Heart left ventricle (tissue), 16 donors: ENCODE measurements around the gene FAM43B. TPM values are rescaled to one million over a fixed set of nuclear protein-coding genes. Genes with fewer than 3 reads are reported as not detected.

Experiments used
- ATAC-seq, 4 donors: fragments of 200-7000 bp; cut with Tn5 transposase; one replicate each; pipeline ENCODE4 v1.9.1; 2020 to 2022; ENCODE audit warnings: moderate library complexity in 4 of 4, mild to moderate bottlenecking in 3 of 4, moderate number of reproducible peaks in 1 of 4
- DNase-seq, 5 donors: peaks; one replicate each; pipeline ENCODE4 v3.0.0-alpha.2; 2020
- H3K27ac ChIP-seq, 12 donors: fragments of 200-600 bp; sonication (generic) in 4 of 12; one replicate each; pipeline versions ENCODE4 v1.5.0 to v1.8.0; 2016 to 2022; ENCODE audit warnings: mild to moderate bottlenecking in 2 of 12
- H3K27me3 ChIP-seq, 9 donors: fragments of 200-600 bp; sonication (generic) in 2 of 9; one replicate each; pipeline versions ENCODE4 v1.5.1 to v1.8.0; 2016 to 2022; ENCODE audit warnings: mild to moderate bottlenecking in 3 of 9
- H3K36me3 ChIP-seq, 9 donors: fragments of 200-600 bp; sonication (generic) in 2 of 9; one replicate each; pipeline versions ENCODE4 v1.5.0 to v1.8.0; 2018 to 2022; ENCODE audit warnings: mild to moderate bottlenecking in 2 of 9
- H3K4me1 ChIP-seq, 12 donors: fragments of 200-600 bp; sonication (generic) in 4 of 12; one replicate each; pipeline versions ENCODE4 v1.5.0 to v1.8.0; 2016 to 2022; ENCODE audit warnings: mild to moderate bottlenecking in 3 of 12
- H3K4me3 ChIP-seq, 12 donors: fragments of 200-600 bp; sonication (generic) in 4 of 12; one replicate each; pipeline versions ENCODE4 v1.5.0 to v1.8.0; 2017 to 2022; ENCODE audit warnings: mild to moderate bottlenecking in 9 of 12, moderate library complexity in 4 of 12
- H3K9me3 ChIP-seq, 12 donors: fragments of 200-600 bp; sonication (generic) in 4 of 12; one replicate each; pipeline versions ENCODE4 v1.5.0 to v1.8.0; 2016 to 2022; ENCODE audit warnings: mild to moderate bottlenecking in 1 of 12
- POLR2A ChIP-seq, 2 donors: fragments of 450-650 bp; IDR thresholded peaks; one replicate each; pipeline ENCODE4 v1.6.1; 2017; ENCODE audit warnings: antibody characterized with exemption in 2 of 2, mild to moderate bottlenecking in 2 of 2, moderate library complexity in 2 of 2
- WGBS, 4 donors: extraction: QIAGEN DNeasy Blood & Tissue Kit in 2 of 4; methylation state at CpG; one replicate each; pipeline versions ENCODE4 v1.1.5 to v1.1.7; 2013 to 2018; 5-methylcytosine and 5-hydroxymethylcytosine counted together
- intact Hi-C, 10 donors: fragments of 100-400 bp; cut with DNase I; formaldehyde crosslinking; loops; one replicate each; pipeline versions ENCODE4 v1.11.1 to v1.14.2; 2022
- polyA plus RNA-seq, 2 donors: library from polyadenylated mRNA; stranded (reverse); fragments of 200-250 nt; gene quantifications; one replicate each; pipeline ENCODE4 v1.2.3, GENCODE V29; 2013
- total RNA-seq, 9 donors: library from RNA; depleted of rRNA in 2 of 9; stranded (reverse); fragments of >200 nt in 2 of 9; fragmentation: NEBNext Ultra II Directional in 3 of 9; extraction: Animal tissue kit (Norgen Biotek cat#: 25700) in 3 of 9; gene quantifications; one replicate each; pipeline versions ENCODE4 v1.1.0 to v1.2.4, GENCODE V29; 2016 to 2023
- TF ChIP-seq, protein P1 (sequence below), 12 donors: fragments of 200-600 bp; sonication (generic) in 4 of 12; IDR thresholded peaks; one replicate each; pipeline versions ENCODE4 v1.5.0 to v1.8.0; 2018 to 2022; ENCODE audit warnings: antibody characterized with exemption in 12 of 12, mild to moderate bottlenecking in 5 of 12
- donor health status: ischemic (EF 13 %, LVEDD 7.1; RV severe dilation, severe dysfunction).
- donor health status: healthy with polysubstance abuse.
- donor health status: DM: no; HTN: yes; CAD: no.
- donor health status: DM: no; HTN: no; CAD: no.
- donor health status: ischemic (EF 25% LVEDD 6.9; RV normal size, moderate dysfunction).
- donor health status: ischemic (EF 25% LVEDD 5.7; RV mildly dilated, moderate dysfunction).
- donor health status: healthy.
- donor health status: DM: yes; HTN: yes; CAD: no.
- donor health status: ischemic (EF 35%, LVEDD 5.7; RV mildly dilated, moderate dysfunction).
- donor health status: nonischemic (EF 11% LVEDD 7.7; RV severe dilation, severe dysfunction).
- donor health status: DM: yes; HTN: yes; CAD: no.
- donor health status: PGD.
- donor health status: ischemic (EF 29% LVEDD 5.4; RV normal size, mild dysfunction).
- donor health status: nonischemic (EF 23%, LVEDD 6.1; RV moderate dilation, normal function).

The FAM43B gene
- total and polyA plus RNA-seq, 11 donors = 1.2 to 5.2 (median 2.2) TPM

DNA sequence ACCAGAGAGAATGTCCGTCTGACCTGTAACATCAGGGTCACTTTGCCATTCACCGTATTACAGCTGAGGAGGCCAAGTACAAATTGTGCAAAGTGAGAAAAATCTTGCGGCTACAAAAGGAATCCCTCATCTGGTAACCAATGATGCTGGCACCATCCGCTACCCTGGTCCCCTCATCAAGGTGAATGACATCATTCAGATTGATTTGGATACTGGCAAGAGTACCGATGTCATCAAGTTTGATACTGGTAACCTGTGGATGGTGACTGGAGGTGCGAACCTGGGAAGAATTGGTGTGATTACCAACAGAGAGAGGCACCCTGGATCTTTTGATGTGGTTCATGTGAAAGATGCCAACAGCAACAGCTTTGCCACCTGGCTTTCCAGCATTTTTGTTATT is 26.1 kb upstream of the FAM43B start:
- TF ChIP-seq, protein P1, sequence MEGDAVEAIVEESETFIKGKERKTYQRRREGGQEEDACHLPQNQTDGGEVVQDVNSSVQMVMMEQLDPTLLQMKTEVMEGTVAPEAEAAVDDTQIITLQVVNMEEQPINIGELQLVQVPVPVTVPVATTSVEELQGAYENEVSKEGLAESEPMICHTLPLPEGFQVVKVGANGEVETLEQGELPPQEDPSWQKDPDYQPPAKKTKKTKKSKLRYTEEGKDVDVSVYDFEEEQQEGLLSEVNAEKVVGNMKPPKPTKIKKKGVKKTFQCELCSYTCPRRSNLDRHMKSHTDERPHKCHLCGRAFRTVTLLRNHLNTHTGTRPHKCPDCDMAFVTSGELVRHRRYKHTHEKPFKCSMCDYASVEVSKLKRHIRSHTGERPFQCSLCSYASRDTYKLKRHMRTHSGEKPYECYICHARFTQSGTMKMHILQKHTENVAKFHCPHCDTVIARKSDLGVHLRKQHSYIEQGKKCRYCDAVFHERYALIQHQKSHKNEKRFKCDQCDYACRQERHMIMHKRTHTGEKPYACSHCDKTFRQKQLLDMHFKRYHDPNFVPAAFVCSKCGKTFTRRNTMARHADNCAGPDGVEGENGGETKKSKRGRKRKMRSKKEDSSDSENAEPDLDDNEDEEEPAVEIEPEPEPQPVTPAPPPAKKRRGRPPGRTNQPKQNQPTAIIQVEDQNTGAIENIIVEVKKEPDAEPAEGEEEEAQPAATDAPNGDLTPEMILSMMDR (IDR thresholded peaks at IDR 0.05) = no peak
- TF ChIP-seq POLR2A (IDR thresholded peaks at IDR 0.05) = no peak
- intact Hi-C loops = loop anchor here in 3 of 10 donors (10.0 kb wide), 2 partner anchors 49 to 209 kb away; partner anchors contain the start of gene SH2D5 (in 3 of the 3)
- Histone ChIP-seq H3K27ac (no peak overlapping the region), H3K4me1 (peaks cover 0 to 7% (median 0%) of the 10 kb centered on the region in 12 donors), H3K4me3 (no peak overlapping the region), H3K27me3 (peaks cover 0 to 28% (median 4%) of the 10 kb centered on the region in 9 donors), H3K9me3 (no peaks in the 10 kb centered on the region), H3K36me3 (no peaks in the 10 kb centered on the region)
- ATAC-seq (no peak), DNase-seq (no peak)
- whole genome bisulfite sequencing, 4 donors = 82 to 86% (median 83%) methylated on average over 6 of the region's 6 CpGs

DNA sequence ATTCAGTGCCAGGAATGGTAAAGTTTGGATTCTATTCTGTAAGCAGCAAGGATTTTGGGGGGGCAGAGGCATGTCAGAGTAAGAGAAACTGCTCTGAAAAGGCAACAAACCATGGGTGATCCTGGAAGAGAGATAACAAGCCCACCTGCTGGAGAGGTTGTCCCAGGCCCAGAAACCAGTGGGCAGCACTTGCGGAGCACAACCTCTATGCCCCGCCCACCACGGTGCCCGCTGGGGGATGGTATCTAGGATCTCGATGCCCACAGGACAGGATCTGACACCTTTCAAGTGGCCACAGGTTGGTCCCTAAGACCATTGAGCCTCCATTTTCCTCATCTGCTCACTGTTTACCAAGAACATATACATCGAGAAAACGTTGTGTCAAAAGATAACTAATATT is 24.2 kb upstream of the FAM43B start:
- H3K4me1 ChIP-seq = no peaks in the 10 kb centered on the region
- intact Hi-C loops = loop anchor here in 3 of 10 donors (10.0 kb wide), 2 partner anchors 47 to 207 kb away; partner anchors contain the start of gene SH2D5 (in 3 of the 3)
- 57 to 64% (median 61%) methylated on average over 7 of the region's 7 CpGs for WGBS, 4 donors
- peaks cover 0 to 28% (median 4%) of the 10 kb centered on the region in 9 donors for H3K27me3 ChIP-seq
- H3K9me3 ChIP-seq = no peaks in the 10 kb centered on the region
- DNase-seq = no peak
- no peaks in the 10 kb centered on the region for H3K36me3 ChIP-seq
- no peak for TF ChIP-seq POLR2A (IDR thresholded peaks at IDR 0.05)
- TF ChIP-seq, protein P1 (IDR thresholded peaks at IDR 0.05) = no peak
- H3K4me3 ChIP-seq = no peak overlapping the region
- ATAC-seq = no peak
- H3K27ac ChIP-seq = no peak overlapping the region

DNA sequence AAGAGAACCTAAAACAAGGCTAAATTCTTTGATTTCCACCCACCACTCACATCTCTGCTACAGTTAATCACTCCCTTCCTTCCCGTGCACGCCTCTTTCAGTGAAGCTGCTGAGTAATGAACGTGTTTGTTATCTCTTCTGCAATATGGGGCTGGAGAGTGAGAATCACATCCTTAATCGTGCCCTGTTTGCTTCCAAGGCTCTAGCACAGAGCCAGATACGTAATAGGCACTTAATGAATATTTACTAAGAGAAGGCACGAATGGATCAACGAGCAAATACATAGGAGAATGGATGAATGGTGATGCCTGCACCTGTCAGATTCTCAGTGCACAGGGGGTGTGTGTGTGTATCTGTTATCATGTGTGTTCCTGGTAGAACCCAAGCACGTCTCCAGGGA is 22.1 kb upstream of the FAM43B start:
- TF ChIP-seq, protein P1 (IDR thresholded peaks at IDR 0.05) = no peak
- TF ChIP-seq POLR2A (IDR thresholded peaks at IDR 0.05) = no peak
- 34 to 41% (median 38%) methylated on average over 8 of the region's 8 CpGs for WGBS, 4 donors
- Histone ChIP-seq H3K9me3 (no peaks in the 10 kb centered on the region), H3K4me3 (no peak overlapping the region), H3K4me1 (peaks cover 0 to 11% (median 5%) of the 10 kb centered on the region in 12 donors), H3K27ac (no peak overlapping the region), H3K36me3 (no peaks in the 10 kb centered on the region), H3K27me3 (peaks cover 0 to 28% (median 4%) of the 10 kb centered on the region in 9 donors)
- DNase-seq = no peak
- no peak for ATAC-seq
- intact Hi-C loops = loop anchor here in 1 of 10 donors (5.0 kb wide), 1 partner anchor 37 kb away; no protein-coding TSS in a partner anchor

DNA sequence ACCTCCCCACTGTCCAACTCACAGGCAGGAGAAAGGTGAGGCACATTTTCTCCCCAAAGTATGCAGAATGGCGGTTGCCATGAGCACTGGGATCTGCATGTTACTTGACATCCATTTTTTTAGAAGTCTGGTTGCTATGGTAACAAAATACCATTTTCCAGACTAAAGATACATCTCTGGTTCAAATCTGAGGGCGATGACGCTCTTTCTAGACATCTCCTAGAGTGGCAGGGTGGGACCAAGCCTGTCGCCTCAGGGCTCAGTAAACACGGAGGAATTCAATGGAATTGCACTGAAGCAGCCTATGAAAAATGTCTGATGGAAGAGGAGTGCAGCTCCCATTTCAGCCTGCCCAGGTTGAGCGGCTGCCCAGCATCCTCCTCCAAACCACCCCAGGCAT is 21.5 kb upstream of the FAM43B start:
- Histone ChIP-seq H3K27me3 (peaks cover 0 to 28% (median 4%) of the 10 kb centered on the region in 9 donors), H3K4me1 (peaks cover 0 to 11% (median 5%) of the 10 kb centered on the region in 12 donors), H3K36me3 (no peaks in the 10 kb centered on the region), H3K27ac (no peak overlapping the region), H3K4me3 (no peak overlapping the region), H3K9me3 (no peaks in the 10 kb centered on the region)
- TF ChIP-seq POLR2A (IDR thresholded peaks at IDR 0.05) = no peak
- TF ChIP-seq, protein P1 (IDR thresholded peaks at IDR 0.05) = no peak
- no peak for ATAC-seq
- intact Hi-C loops = loop anchor here in 1 of 10 donors (5.0 kb wide), 1 partner anchor 36 kb away; no protein-coding TSS in a partner anchor
- no peak for DNase-seq
- WGBS, 4 donors = 67 to 74% (median 70%) methylated on average over 6 of the region's 6 CpGs
